Measurements from ENCODE around the gene DSTYK. TPM values are rescaled to one million over a fixed set of nuclear protein-coding genes. Genes with fewer than 3 reads are reported as not detected.

DSTYK gene
- polyA plus RNA-seq, 1 of the 3 experiments (the other 2 are of a cell fraction) = 4.4 TPM

DNA sequence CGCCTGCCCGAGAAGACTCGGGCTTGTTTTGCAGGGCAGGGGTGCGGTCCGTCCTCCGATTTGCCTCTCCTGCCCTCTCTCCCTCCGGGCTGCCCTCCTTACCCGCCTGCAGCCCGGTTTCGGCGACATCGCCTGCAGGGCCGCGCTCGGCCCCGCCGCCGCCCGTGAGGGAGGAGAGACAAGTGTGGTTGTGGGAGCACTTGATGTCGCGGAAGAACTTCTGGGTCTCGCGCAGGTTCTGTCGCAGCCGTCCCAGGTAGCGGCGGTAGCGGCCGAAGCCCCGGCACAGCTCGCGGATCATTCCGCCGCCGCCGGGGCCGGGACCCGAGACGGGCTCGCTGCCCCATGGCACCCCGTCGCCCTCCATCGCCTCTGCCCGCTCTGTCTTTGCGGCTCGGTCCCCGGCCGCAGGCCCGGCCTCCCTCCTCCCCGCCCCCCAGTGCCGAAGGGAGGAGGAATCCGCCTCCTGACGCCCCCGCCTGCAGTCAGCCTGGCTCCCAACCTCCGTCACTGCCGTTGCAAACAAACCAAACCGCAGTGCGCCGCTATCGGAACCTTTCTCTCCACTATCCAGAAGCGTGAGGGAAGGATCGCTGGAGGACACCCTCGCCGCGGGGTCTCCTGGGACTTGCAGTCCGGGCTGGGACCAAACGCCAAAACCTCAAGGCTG, at the start of gene DSTYK (continued):
- TF ChIP-seq CHD2 (IDR thresholded peaks at IDR 0.05; ENCODE audit: low read length, partially characterized antibody) (peak; percentile 91), NFIC (IDR thresholded peaks at IDR 0.05; ENCODE audit: borderline replicate concordance) (peak; percentile 22; the same call in 1 of the 2 replicates), JUND (IDR thresholded peaks at IDR 0.05) (no peak), FOXJ3 (CRISPR knock-in tag; IDR thresholded peaks at IDR 0.05) (peak; percentile 56; the same call in 1 of the 2 replicates), POLR2AphosphoS5 (IDR thresholded peaks at IDR 0.05; ENCODE audit: low read depth, low read length) (peak; percentile 82)

DNA sequence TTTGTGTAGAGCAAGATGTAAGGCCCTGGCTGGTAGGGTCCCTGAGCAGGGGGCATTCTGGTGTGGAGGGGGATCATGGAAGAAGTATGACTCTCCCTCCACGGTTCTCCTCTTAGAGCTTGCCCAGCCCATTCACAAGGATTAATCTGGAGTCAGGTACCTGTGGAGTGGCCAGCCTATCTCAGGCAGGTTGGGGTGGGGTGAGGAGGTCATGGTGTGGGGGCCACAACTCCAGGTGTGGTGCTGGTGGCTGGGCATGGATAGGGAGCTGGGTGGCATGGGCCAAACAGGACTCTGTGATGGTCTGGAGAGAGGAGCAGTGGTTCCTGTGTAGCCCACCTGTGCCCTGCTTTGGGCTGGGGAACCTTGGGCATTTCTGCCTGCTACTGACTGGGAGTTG, 48.5 kb upstream of the DSTYK start:
- H3K9me3 ChIP-seq = no peaks in the 10 kb centered on the region
- H3K27ac ChIP-seq (ENCODE audit: low read depth in 2 of 2, low read length in 1 of 2) = no peak overlapping the region
- H3K27me3 ChIP-seq (ENCODE audit: insufficient read depth) = no peaks in the 10 kb centered on the region
- TF ChIP-seq, protein P1, sequence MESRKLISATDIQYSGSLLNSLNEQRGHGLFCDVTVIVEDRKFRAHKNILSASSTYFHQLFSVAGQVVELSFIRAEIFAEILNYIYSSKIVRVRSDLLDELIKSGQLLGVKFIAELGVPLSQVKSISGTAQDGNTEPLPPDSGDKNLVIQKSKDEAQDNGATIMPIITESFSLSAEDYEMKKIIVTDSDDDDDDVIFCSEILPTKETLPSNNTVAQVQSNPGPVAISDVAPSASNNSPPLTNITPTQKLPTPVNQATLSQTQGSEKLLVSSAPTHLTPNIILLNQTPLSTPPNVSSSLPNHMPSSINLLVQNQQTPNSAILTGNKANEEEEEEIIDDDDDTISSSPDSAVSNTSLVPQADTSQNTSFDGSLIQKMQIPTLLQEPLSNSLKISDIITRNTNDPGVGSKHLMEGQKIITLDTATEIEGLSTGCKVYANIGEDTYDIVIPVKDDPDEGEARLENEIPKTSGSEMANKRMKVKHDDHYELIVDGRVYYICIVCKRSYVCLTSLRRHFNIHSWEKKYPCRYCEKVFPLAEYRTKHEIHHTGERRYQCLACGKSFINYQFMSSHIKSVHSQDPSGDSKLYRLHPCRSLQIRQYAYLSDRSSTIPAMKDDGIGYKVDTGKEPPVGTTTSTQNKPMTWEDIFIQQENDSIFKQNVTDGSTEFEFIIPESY (IDR thresholded peaks at IDR 0.05; ENCODE audit: borderline replicate concordance, low read depth) = no peak
- TF ChIP-seq, protein P2, sequence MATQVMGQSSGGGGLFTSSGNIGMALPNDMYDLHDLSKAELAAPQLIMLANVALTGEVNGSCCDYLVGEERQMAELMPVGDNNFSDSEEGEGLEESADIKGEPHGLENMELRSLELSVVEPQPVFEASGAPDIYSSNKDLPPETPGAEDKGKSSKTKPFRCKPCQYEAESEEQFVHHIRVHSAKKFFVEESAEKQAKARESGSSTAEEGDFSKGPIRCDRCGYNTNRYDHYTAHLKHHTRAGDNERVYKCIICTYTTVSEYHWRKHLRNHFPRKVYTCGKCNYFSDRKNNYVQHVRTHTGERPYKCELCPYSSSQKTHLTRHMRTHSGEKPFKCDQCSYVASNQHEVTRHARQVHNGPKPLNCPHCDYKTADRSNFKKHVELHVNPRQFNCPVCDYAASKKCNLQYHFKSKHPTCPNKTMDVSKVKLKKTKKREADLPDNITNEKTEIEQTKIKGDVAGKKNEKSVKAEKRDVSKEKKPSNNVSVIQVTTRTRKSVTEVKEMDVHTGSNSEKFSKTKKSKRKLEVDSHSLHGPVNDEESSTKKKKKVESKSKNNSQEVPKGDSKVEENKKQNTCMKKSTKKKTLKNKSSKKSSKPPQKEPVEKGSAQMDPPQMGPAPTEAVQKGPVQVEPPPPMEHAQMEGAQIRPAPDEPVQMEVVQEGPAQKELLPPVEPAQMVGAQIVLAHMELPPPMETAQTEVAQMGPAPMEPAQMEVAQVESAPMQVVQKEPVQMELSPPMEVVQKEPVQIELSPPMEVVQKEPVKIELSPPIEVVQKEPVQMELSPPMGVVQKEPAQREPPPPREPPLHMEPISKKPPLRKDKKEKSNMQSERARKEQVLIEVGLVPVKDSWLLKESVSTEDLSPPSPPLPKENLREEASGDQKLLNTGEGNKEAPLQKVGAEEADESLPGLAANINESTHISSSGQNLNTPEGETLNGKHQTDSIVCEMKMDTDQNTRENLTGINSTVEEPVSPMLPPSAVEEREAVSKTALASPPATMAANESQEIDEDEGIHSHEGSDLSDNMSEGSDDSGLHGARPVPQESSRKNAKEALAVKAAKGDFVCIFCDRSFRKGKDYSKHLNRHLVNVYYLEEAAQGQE (IDR thresholded peaks at IDR 0.05; ENCODE audit: low read depth, low read length) = no peak
- no peak for TF ChIP-seq MEF2A (IDR thresholded peaks at IDR 0.05; ENCODE audit: borderline replicate concordance, low read depth)
- TF ChIP-seq, protein P3, sequence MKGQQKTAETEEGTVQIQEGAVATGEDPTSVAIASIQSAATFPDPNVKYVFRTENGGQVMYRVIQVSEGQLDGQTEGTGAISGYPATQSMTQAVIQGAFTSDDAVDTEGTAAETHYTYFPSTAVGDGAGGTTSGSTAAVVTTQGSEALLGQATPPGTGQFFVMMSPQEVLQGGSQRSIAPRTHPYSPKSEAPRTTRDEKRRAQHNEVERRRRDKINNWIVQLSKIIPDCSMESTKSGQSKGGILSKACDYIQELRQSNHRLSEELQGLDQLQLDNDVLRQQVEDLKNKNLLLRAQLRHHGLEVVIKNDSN (IDR thresholded peaks at IDR 0.05; ENCODE audit: borderline replicate concordance, low read depth) = no peak
- peaks cover 11% of the 10 kb centered on the region for H3F3A ChIP-seq (replicated peaks; ENCODE audit: insufficient read depth)
- no peak overlapping the region for H3K4me2 ChIP-seq
- CTCF ChIA-PET = interaction anchor here (0.6 to 38.3 kb wide), 11 partner anchors 13 to 453 kb away, joined by 3 to 1368 read pairs (median 10); partner anchors contain the start of genes NUAK2 and TMCC2
- no peaks in the 10 kb centered on the region for H3K9me2 ChIP-seq
- H3K4me1 ChIP-seq (ENCODE audit: control insufficient read depth in 1 of 2, insufficient read depth in 2 of 2, low read depth in 1 of 2, low read length in 1 of 2) = peaks cover 20 to 34% of the 10 kb centered on the region in 2 experiments; a peak in 3 of 4 replicates
- DNase-seq = no peak
- POLR2A ChIA-PET = no interaction called here
- H3K4me3 ChIP-seq (ENCODE audit: low read depth in 2 of 2, low read length in 1 of 2) = no peak overlapping the region
- H3K9ac ChIP-seq = no peak overlapping the region
- no peaks in the 10 kb centered on the region for H3K79me2 ChIP-seq (ENCODE audit: insufficient read depth)
- no peak overlapping the region for H2AFZ ChIP-seq (ENCODE audit: low read depth)
- H3K36me3 ChIP-seq (replicated peaks in 1 of 2; ENCODE audit: control insufficient read depth in 1 of 2, insufficient read depth in 2 of 2, low read length in 1 of 2) = no peaks in the 10 kb centered on the region
- 80% methylated on average over 1 of the region's 1 CpG for WGBS (ENCODE audit: low lambda C conversion rate)
- no peaks in the 10 kb centered on the region for H4K20me1 ChIP-seq (ENCODE audit: insufficient read depth)

Measured in SK-N-SH (cell line).